Heart right ventricle (tissue), 16 donors: ENCODE measurements around the gene CCR4. TPM values are rescaled to one million over a fixed set of nuclear protein-coding genes. Genes with fewer than 3 reads are reported as not detected.
"Not testable (repeated sequence)": the region's sequence is repeated elsewhere in the genome, so short reads cannot be mapped to it uniquely, and the experiment has no call there.

ENCODE experiments used
- ATAC-seq, 8 donors: fragments of 200-7000 bp; cut with Tn5 transposase; one replicate each; pipeline ENCODE4 v1.9.1; 2020; ENCODE audit warnings: mild to moderate bottlenecking in 8 of 8, moderate library complexity in 8 of 8, moderate number of reproducible peaks in 1 of 8
- DNase-seq, 2 donors: peaks; one replicate each; pipeline ENCODE4 v3.0.0-alpha.2; 2020
- H3K27ac ChIP-seq, 10 donors: fragments of 200-600 bp; sonication (generic) in 2 of 10; one replicate each; pipeline versions ENCODE4 v1.5.0 to v1.8.0; 2020 to 2022; ENCODE audit warnings: mild to moderate bottlenecking in 3 of 10
- H3K27me3 ChIP-seq, 7 donors: fragments of 200-600 bp; one replicate each; pipeline ENCODE4 v1.8.0; 2021 to 2022; ENCODE audit warnings: mild to moderate bottlenecking in 2 of 7
- H3K36me3 ChIP-seq, 9 donors: fragments of 200-600 bp; sonication (generic) in 1 of 9; one replicate each; pipeline versions ENCODE4 v1.5.0 to v1.8.0; 2020 to 2022; ENCODE audit warnings: mild to moderate bottlenecking in 2 of 9
- H3K4me1 ChIP-seq, 9 donors: fragments of 200-600 bp; sonication (generic) in 1 of 9; one replicate each; pipeline versions ENCODE4 v1.5.0 to v1.8.0; 2020 to 2022; ENCODE audit warnings: mild to moderate bottlenecking in 4 of 9
- H3K4me3 ChIP-seq, 10 donors: fragments of 200-600 bp; sonication (generic) in 2 of 10; one replicate each; pipeline versions ENCODE4 v1.5.0 to v1.8.0; 2020 to 2022; ENCODE audit warnings: mild to moderate bottlenecking in 7 of 10, moderate library complexity in 2 of 10
- H3K9me3 ChIP-seq, 11 donors: fragments of 200-600 bp in 10 of 11; sonication (generic) in 2 of 11; one replicate each; pipeline versions ENCODE4 v1.5.0 to v1.8.0; 2013 to 2022; ENCODE audit warnings: mild to moderate bottlenecking in 2 of 11, control low read depth in 1 of 11, moderate library complexity in 1 of 11
- CTCF ChIP-seq, 9 donors: fragments of 200-600 bp; sonication (generic) in 2 of 9; IDR thresholded peaks; one replicate each; pipeline versions ENCODE4 v1.5.0 to v1.8.0; 2021 to 2022; ENCODE audit warnings: antibody characterized with exemption in 9 of 9, mild to moderate bottlenecking in 5 of 9, moderate library complexity in 1 of 9
- WGBS, 2 donors: extraction: QIAGEN DNeasy Blood & Tissue Kit; methylation state at CpG; one replicate each; pipeline ENCODE4 v1.1.7; 2013; ENCODE audit warnings: inconsistent platforms in 1 of 2; 5-methylcytosine and 5-hydroxymethylcytosine counted together
- intact Hi-C, 10 donors: fragments of 100-400 bp; cut with DNase I; formaldehyde crosslinking; loops; one replicate each; pipeline versions ENCODE4 v1.11.1 to v1.14.2; 2022
- polyA plus RNA-seq, 2 donors: library from polyadenylated mRNA; stranded (reverse); fragments of 200-250 nt; gene quantifications; one replicate each; pipeline ENCODE4 v1.2.3, GENCODE V29; 2013
- total RNA-seq, 10 donors: library from RNA; stranded (reverse); fragmentation: NEBNext Ultra II Directional in 3 of 10; extraction: Animal tissue kit (Norgen Biotek cat#: 25700) in 3 of 10; gene quantifications; one replicate each; pipeline versions ENCODE4 v1.2.1 to v1.2.4, GENCODE V29; 2021 to 2023
- donor health status: Arrhythmogenic right ventricular cardiomyopathy.
- donor health status: ischemic (EF 13 %, LVEDD 7.1; RV severe dilation, severe dysfunction).
- donor health status: healthy with polysubstance abuse.
- donor health status: DM: no; HTN: yes; CAD: no.
- donor health status: DM: no; HTN: no; CAD: no.
- donor health status: ischemic (EF 25% LVEDD 6.9; RV normal size, moderate dysfunction).
- donor health status: ischemic (EF 25% LVEDD 5.7; RV mildly dilated, moderate dysfunction).
- donor health status: healthy.
- donor health status: DM: yes; HTN: yes; CAD: no.
- donor health status: Ischemic cardiomyopathy.
- donor health status: ischemic (EF 35%, LVEDD 5.7; RV mildly dilated, moderate dysfunction).
- donor health status: nonischemic (EF 11% LVEDD 7.7; RV severe dilation, severe dysfunction).
- donor health status: DM: yes; HTN: yes; CAD: no.
- donor health status: PGD.
- donor health status: ischemic (EF 29% LVEDD 5.4; RV normal size, mild dysfunction).
- donor health status: nonischemic (EF 23%, LVEDD 6.1; RV moderate dilation, normal function).

The CCR4 gene
- total and polyA plus RNA-seq, 12 donors = 0.01 to 1.2 (median 0.11) TPM; not detected in 5

GRCh38 chr3:32922078-32922477, 29.4 kb upstream of the CCR4 start:
- ATAC-seq (no peak), DNase-seq (no peak)
- WGBS, 2 donors = 86 to 90% methylated on average over 7 of the region's 7 CpGs
- Histone ChIP-seq H3K4me3 (no peak overlapping the region), H3K27me3 (no peaks in the 10 kb centered on the region), H3K4me1 (no peaks in the 10 kb centered on the region), H3K36me3 (no peaks in the 10 kb centered on the region), H3K27ac (no peak overlapping the region), H3K9me3 (peaks cover 0 to 7% (median 0%) of the 10 kb centered on the region in 11 donors)
- intact Hi-C loops = no loop called here
- TF ChIP-seq CTCF (IDR thresholded peaks at IDR 0.05) = no peak

GRCh38 chr3:32930161-32930560, 21.3 kb upstream of the CCR4 start:
- ATAC-seq (no peak), DNase-seq (no peak)
- Histone ChIP-seq H3K4me1 (no peaks in the 10 kb centered on the region), H3K27me3 (peaks cover 0 to 3% (median 0%) of the 10 kb centered on the region in 7 donors), H3K36me3 (no peaks in the 10 kb centered on the region), H3K9me3 (no peaks in the 10 kb centered on the region), H3K27ac (no peak overlapping the region), H3K4me3 (no peak overlapping the region)
- intact Hi-C loops = loop anchor here in 7 of 10 donors (5.0 to 10.0 kb wide), 4 partner anchors 155 to 415 kb away; no protein-coding TSS in a partner anchor
- 95 to 98% methylated on average over 3 of the region's 3 CpGs for WGBS, 2 donors
- TF ChIP-seq CTCF (IDR thresholded peaks at IDR 0.05) = no peak

- H3K4me3 ChIP-seq, H3K36me3 ChIP-seq, H3K27ac ChIP-seq, H3K27me3 ChIP-seq, H3K4me1 ChIP-seq, H3K9me3 ChIP-seq, DNase-seq, ATAC-seq: not testable (repeated sequence)
- WGBS, 2 donors = 72 to 83% methylated on average over 2 of the region's 2 CpGs
- intact Hi-C loops = loop anchor here in 7 of 10 donors (5.0 to 10.0 kb wide), 4 partner anchors 156 to 416 kb away; no protein-coding TSS in a partner anchor
Observed at GRCh38 chr3:32931273-32931672, 20.2 kb upstream of the CCR4 start.

- Histone ChIP-seq H3K4me3 (no peak overlapping the region), H3K27me3 (no peaks in the 10 kb centered on the region), H3K36me3 (no peaks in the 10 kb centered on the region), H3K27ac (no peak overlapping the region), H3K4me1 (no peaks in the 10 kb centered on the region), H3K9me3 (no peaks in the 10 kb centered on the region)
- intact Hi-C loops = loop anchor here in 9 of 10 donors (2.0 to 10.0 kb wide), 5 partner anchors 159 to 419 kb away; no protein-coding TSS in a partner anchor
- 73 to 88% methylated on average over 5 of the region's 5 CpGs for WGBS, 2 donors
- TF ChIP-seq CTCF (IDR thresholded peaks at IDR 0.05) = peak; percentile 19 to 72 (median 60)
- no peak for ATAC-seq
- no peak for DNase-seq
Observed at GRCh38 chr3:32934150-32934742, 17.2 kb upstream of the CCR4 start.

- ATAC-seq (no peak), DNase-seq (no peak)
- H3K36me3 ChIP-seq = no peaks in the 10 kb centered on the region
- WGBS, 2 donors = 34 to 39% methylated on average over 2 of the region's 2 CpGs
- no peaks in the 10 kb centered on the region for H3K27me3 ChIP-seq
- intact Hi-C loops = loop anchor here in 6 of 10 donors (5.0 to 10.0 kb wide), 4 partner anchors 163 to 423 kb away; no protein-coding TSS in a partner anchor
- H3K4me3 ChIP-seq = no peak overlapping the region
- H3K4me1 ChIP-seq = no peaks in the 10 kb centered on the region
- TF ChIP-seq CTCF (IDR thresholded peaks at IDR 0.05) = no peak
- no peak overlapping the region for H3K27ac ChIP-seq
- H3K9me3 ChIP-seq = no peaks in the 10 kb centered on the region
Observed at GRCh38 chr3:32937331-32937730, 14.1 kb upstream of the CCR4 start.

GRCh38 chr3:32939531-32940284, 11.7 kb upstream of the CCR4 start:
- WGBS, 2 donors = 92 to 94% methylated on average over 29 to 40 of the region's 40 CpGs
- not testable (repeated sequence) for H3K4me1 ChIP-seq, DNase-seq, H3K27ac ChIP-seq, H3K4me3 ChIP-seq, H3K27me3 ChIP-seq, H3K36me3 ChIP-seq, H3K9me3 ChIP-seq, ATAC-seq
- intact Hi-C loops = loop anchor here in 6 of 10 donors (5.0 to 10.0 kb wide), 6 partner anchors 165 to 435 kb away; no protein-coding TSS in a partner anchor
